ENCODE measurements around the gene PTPRJ.

The PTPRJ gene

GRCh38 chr11:47997063-47998053 lies 17.0 kb downstream of the PTPRJ start:
- no peak for DNase-seq

- no peak for DNase-seq
These were observed 18.0 kb downstream of the PTPRJ start for GRCh38 chr11:47998345-47998732.

- DNase-seq: no peak
These were observed 18.5 kb downstream of the PTPRJ start for GRCh38 chr11:47998733-47999359.

GRCh38 chr11:48000432-48000831 lies 20.1 kb downstream of the PTPRJ start:
- DNase-seq: no peak

GRCh38 chr11:48001438-48002021 lies 21.2 kb downstream of the PTPRJ start:
- no peak for DNase-seq

- no peak for DNase-seq
These were observed 22.2 kb downstream of the PTPRJ start for GRCh38 chr11:48002561-48002960.

GRCh38 chr11:48003926-48004325 lies 23.6 kb downstream of the PTPRJ start:
- DNase-seq: no peak

- DNase-seq: no peak
These were observed 24.1 kb downstream of the PTPRJ start for GRCh38 chr11:48004456-48004855.

GRCh38 chr11:48005136-48005535 lies 24.8 kb downstream of the PTPRJ start:
- DNase-seq: no peak

- no peak for DNase-seq
These were observed 25.5 kb downstream of the PTPRJ start for GRCh38 chr11:48005831-48006270.

- DNase-seq: no peak
These were observed 26.1 kb downstream of the PTPRJ start for GRCh38 chr11:48006301-48006992.

- no peak for DNase-seq
These were observed 27.3 kb downstream of the PTPRJ start for GRCh38 chr11:48007677-48008076.

- DNase-seq: no peak
These were observed 28.6 kb downstream of the PTPRJ start for GRCh38 chr11:48008951-48009270.

- no peak for DNase-seq
These were observed 30.9 kb downstream of the PTPRJ start for GRCh38 chr11:48011102-48011797.

GRCh38 chr11:48011798-48012391 lies 31.5 kb downstream of the PTPRJ start:
- DNase-seq: no peak

GRCh38 chr11:48013269-48013901 lies 33.0 kb downstream of the PTPRJ start:
- DNase-seq: peak; percentile 32

GRCh38 chr11:48014917-48015316 lies 34.6 kb downstream of the PTPRJ start:
- no peak for DNase-seq

GRCh38 chr11:48017105-48017830 lies 36.9 kb downstream of the PTPRJ start:
- DNase-seq: no peak

GRCh38 chr11:48017831-48018527 lies 37.6 kb downstream of the PTPRJ start:
- DNase-seq: no peak

GRCh38 chr11:48018528-48019216 lies 38.3 kb downstream of the PTPRJ start:
- DNase-seq: no peak

Data from activated gamma-delta T cell (primary cell).